GM23338 (cell line): Measurements from ENCODE around the gene C20orf204. TPM values are rescaled to one million over a fixed set of nuclear protein-coding genes. Genes with fewer than 3 reads are reported as not detected.

Experiments used
- ATAC-seq: fragments of 200-7000 bp; cut with Tn5 transposase; 3 replicates; pipeline ENCODE4 v1.9.1; 2020
- DNase-seq: peaks from one replicate; pipeline ENCODE4 v3.0.0-alpha.2; 2015; ENCODE audit warnings: low spot score
- H2AFZ ChIP-seq: fragments of 200-600 bp; sonication (generic); 2 replicates; pipeline ENCODE4 v1.8.0; 2016; ENCODE audit warnings: antibody characterized with exemption, mild to moderate bottlenecking, moderate library complexity
- H3F3A ChIP-seq: fragments of 200-600 bp; sonication (generic); replicated peaks from 2 replicates; pipeline ENCODE4 v1.8.0; 2017; ENCODE audit warnings: antibody characterized with exemption, mixed run types, low read depth
- H3K27ac ChIP-seq: fragments of 200-600 bp; sonication (generic); 2 replicates; pipeline ENCODE4 v1.6.1; 2016; ENCODE audit warnings: low read depth
- H3K27me3 ChIP-seq: fragments of 200-600 bp; sonication (generic); 2 replicates; pipeline ENCODE4 v1.8.0; 2016; ENCODE audit warnings: mild to moderate bottlenecking, mixed run types, moderate library complexity; ENCODE audit not compliant: insufficient read depth
- H3K36me3 ChIP-seq: fragments of 200-600 bp; sonication (generic); 2 replicates; pipeline ENCODE4 v1.8.0; 2016; ENCODE audit warnings: mild to moderate bottlenecking; ENCODE audit not compliant: insufficient read depth
- H3K4me1 ChIP-seq: fragments of 200-600 bp; sonication (generic); 2 replicates; pipeline ENCODE4 v1.8.0; 2016; ENCODE audit warnings: mild to moderate bottlenecking, moderate library complexity; ENCODE audit not compliant: insufficient read depth
- H3K4me2 ChIP-seq: fragments of 200-600 bp; sonication (generic); 2 replicates; pipeline ENCODE4 v1.7.1; 2017; ENCODE audit warnings: mixed run types
- H3K4me3 ChIP-seq: fragments of 200-600 bp; sonication (generic); 2 replicates; pipeline ENCODE4 v1.6.1; 2016; ENCODE audit warnings: mixed run types
- H3K79me2 ChIP-seq: fragments of 200-600 bp; sonication (generic); replicated peaks from 2 replicates; pipeline ENCODE4 v1.8.0; 2017; ENCODE audit warnings: mild to moderate bottlenecking; ENCODE audit not compliant: insufficient read depth
- H3K9me2 ChIP-seq: fragments of 200-600 bp; sonication (generic); 2 replicates; pipeline ENCODE4 v1.8.0; 2017; ENCODE audit not compliant: insufficient read depth
- H4K20me1 ChIP-seq: fragments of 200-600 bp; sonication (generic); replicated peaks from 2 replicates; pipeline ENCODE4 v1.8.0; 2017; ENCODE audit warnings: mild to moderate bottlenecking; ENCODE audit not compliant: insufficient read depth
- H3K27ac Mint-ChIP-seq: 2 replicates; pipeline ENCODE4 v1.8.0; 2020; ENCODE audit warnings: inconsistent platforms, mild to moderate bottlenecking, moderate library complexity, mixed read lengths
- H3K27me3 Mint-ChIP-seq: 3 replicates; pipeline ENCODE4 v1.8.0; 2022; ENCODE audit warnings: low read depth, mild to moderate bottlenecking, moderate library complexity, mixed read lengths, inconsistent platforms; ENCODE audit not compliant: insufficient read depth, poor library complexity
- H3K36me3 Mint-ChIP-seq: 3 replicates; pipeline ENCODE4 v1.8.0; 2021; ENCODE audit warnings: low read depth, mild to moderate bottlenecking, inconsistent platforms, moderate library complexity, mixed read lengths
- H3K4me1 Mint-ChIP-seq: 3 replicates; pipeline ENCODE4 v1.8.0; 2020; ENCODE audit warnings: mild to moderate bottlenecking, inconsistent platforms, mixed read lengths
- H3K4me3 Mint-ChIP-seq: 3 replicates; pipeline ENCODE4 v1.8.0; 2021; ENCODE audit warnings: moderate library complexity, mild to moderate bottlenecking, inconsistent platforms, mixed read lengths
- H3K9me3 Mint-ChIP-seq: 3 replicates; pipeline ENCODE4 v1.8.0; 2020; ENCODE audit warnings: moderate library complexity, mild to moderate bottlenecking, inconsistent platforms, mixed read lengths
- ETS1 ChIP-seq: IDR thresholded peaks from 2 replicates; pipeline ENCODE4 v1.6.1; 2016; ENCODE audit warnings: antibody characterized with exemption
- EZH2 ChIP-seq: fragments of 200-600 bp; sonication (generic); IDR thresholded peaks from one replicate; pipeline ENCODE4 v1.8.0; 2017; ENCODE audit warnings: antibody characterized with exemption, mild to moderate bottlenecking, low read depth; ENCODE audit not compliant: unreplicated experiment
- EZH2phosphoT487 ChIP-seq: fragments of 200-600 bp; sonication (generic); IDR thresholded peaks from one replicate; pipeline ENCODE4 v1.8.1; 2018; ENCODE audit warnings: antibody characterized with exemption; ENCODE audit not compliant: unreplicated experiment
- NANOG ChIP-seq: IDR thresholded peaks from 2 replicates; pipeline ENCODE4 v1.6.1; 2016; ENCODE audit warnings: antibody characterized with exemption, borderline replicate concordance
- POLR2AphosphoS5 ChIP-seq: IDR thresholded peaks from 2 replicates; pipeline ENCODE4 v1.6.1; 2016; ENCODE audit warnings: antibody characterized with exemption, low read depth
- ZNF462 ChIP-seq: fragments of 250-450 bp; sonication (Bioruptor Pico); IDR thresholded peaks from 2 replicates; pipeline ENCODE4 v1.5.0; 2020; ENCODE audit warnings: mild to moderate bottlenecking, moderate library complexity
- polyA plus RNA-seq: library from polyadenylated mRNA; unstranded; fragments of >200 nt; fragmentation: Nextera tagmentation; extraction: Ambion mirVana; gene quantifications from 2 replicates; pipeline ENCODE4 v1.2.1, GENCODE V29; 2016
- total RNA-seq: library from RNA; depleted of rRNA; stranded (reverse); fragments of >200 nt; shearing (Covaris generic); gene quantifications from 2 replicates; pipeline ENCODE4 v1.2.3, GENCODE V29; 2014

The C20orf204 gene
- total and polyA plus RNA-seq, 2 experiments from 2014 or later, result 0.73 to 0.82 TPM

- peaks cover 70% of the 10 kb centered on the region for H3K27me3 Mint-ChIP-seq
Measured at GRCh38 chr20:64047046-64047389, 11.0 kb downstream of the C20orf204 start.

GRCh38 chr20:64047968-64048401, 12.0 kb downstream of the C20orf204 start:
- Histone ChIP-seq H3F3A (0 out of 2 replicates have a peak, but pooled peaks cover 10% of the 10 kb centered on the region), H3K27me3 (peaks cover 75% of the 10 kb centered on the region), H3K4me3 (peak overlapping the region; percentile 53), H4K20me1 (no peaks in the 10 kb centered on the region), H3K9me2 (no peaks in the 10 kb centered on the region), H3K4me2 (peak overlapping the region; percentile 76), H3K27ac (no peak overlapping the region), H3K4me1 (peaks cover 13% of the 10 kb centered on the region), H2AFZ (peak overlapping the region; percentile 95), H3K79me2 (no peaks in the 10 kb centered on the region), H3K36me3 (no peaks in the 10 kb centered on the region)
- no peaks in the 10 kb centered on the region; the same call in 2 of the 3 replicates for H3K36me3 Mint-ChIP-seq
- peaks cover 16% of the 10 kb centered on the region for H3K4me1 Mint-ChIP-seq
- TF ChIP-seq ZNF462 (no peak), NANOG (no peak), EZH2phosphoT487 (no peak), EZH2 (peak; percentile 85)
- peak overlapping the region; percentile 52; the same call in 2 of the 3 replicates for H3K4me3 Mint-ChIP-seq
- H3K27me3 Mint-ChIP-seq, result peaks cover 70% of the 10 kb centered on the region
- no peaks in the 10 kb centered on the region for H3K9me3 Mint-ChIP-seq
- ATAC-seq, result peak; percentile 46
- DNase-seq, result peak; percentile 66
- no peak overlapping the region for H3K27ac Mint-ChIP-seq

More at GRCh38 chr20:64047046-64047389, 11.0 kb downstream of the C20orf204 start:
- peaks cover 80% of the 10 kb centered on the region for H3K27me3 ChIP-seq
- H3K36me3 Mint-ChIP-seq, result no peaks in the 10 kb centered on the region; the same call in 2 of the 3 replicates
- H4K20me1 ChIP-seq, result no peaks in the 10 kb centered on the region
- no peaks in the 10 kb centered on the region for H3K9me2 ChIP-seq
- peaks cover 16% of the 10 kb centered on the region for H3K4me1 Mint-ChIP-seq
- no peaks in the 10 kb centered on the region for H3K79me2 ChIP-seq
- no peaks in the 10 kb centered on the region for H3K36me3 ChIP-seq
- H3K4me3 ChIP-seq, result no peak overlapping the region
- no peak overlapping the region for H3K4me2 ChIP-seq
- TF ChIP-seq ETS1, result no peak
- no peak for TF ChIP-seq NANOG
- TF ChIP-seq EZH2, result no peak
- TF ChIP-seq POLR2AphosphoS5, result no peak
- H3K4me3 Mint-ChIP-seq, result no peak overlapping the region
- no peak overlapping the region for H3K27ac Mint-ChIP-seq
- H3F3A ChIP-seq, result 0 out of 2 replicates have a peak, but pooled peaks cover 10% of the 10 kb centered on the region
- no peak overlapping the region for H2AFZ ChIP-seq
- H3K9me3 Mint-ChIP-seq, result no peaks in the 10 kb centered on the region
- peaks cover 15% of the 10 kb centered on the region for H3K4me1 ChIP-seq
- DNase-seq (no peak), ATAC-seq (no peak)
- no peak overlapping the region for H3K27ac ChIP-seq
